Measurements from ENCODE around the gene METTL17. TPM values are rescaled to one million over a fixed set of nuclear protein-coding genes. Genes with fewer than 3 reads are reported as not detected.

METTL17 gene
- total and polyA plus RNA-seq, 12 donors = 66.2 to 231 (median 100) TPM

GRCh38 chr14:21015312-21015711 is 25.5 kb downstream of the METTL17 start:
- peak overlapping the region in 3 of 5 donors; percentile 3 to 51 (median 32) for H3K27ac ChIP-seq
- no peaks in the 10 kb centered on the region for H3K9me3 ChIP-seq (replicated peaks in 1 of 3)
- DNase-seq = peak in 1 of 7 donors; percentile 37
- intact Hi-C loops (cut with DNase I) = loop anchor here in 1 of 2 donors (5.0 kb wide), 1 partner anchor 77 kb away; no protein-coding TSS in a partner anchor
- TF ChIP-seq POLR2A (IDR thresholded peaks at IDR 0.05) (peak in 1 of 2 donors; percentile 22), CTCF (IDR thresholded peaks at IDR 0.05) (no peak)
- H3K4me1 ChIP-seq (replicated peaks in 1 of 2) = peaks cover 9 to 15% of the 10 kb centered on the region in 2 donors
- H3K4me3 ChIP-seq = no peak overlapping the region
- 16 to 47% (median 23%) methylated on average over 6 of the region's 6 CpGs for WGBS, 4 donors
- peaks cover 0 to 37% of the 10 kb centered on the region in 2 donors for H3K36me3 ChIP-seq (replicated peaks in 1 of 2)
- H3K27me3 ChIP-seq = no peaks in the 10 kb centered on the region

- 63 to 69% (median 68%) methylated on average over 9 of the region's 9 CpGs for WGBS, 4 donors
- Histone ChIP-seq H3K27ac (no peak overlapping the region), H3K4me1 (replicated peaks in 1 of 2) (peaks cover 9 to 23% of the 10 kb centered on the region in 2 donors), H3K27me3 (no peaks in the 10 kb centered on the region), H3K9me3 (replicated peaks in 1 of 3) (no peaks in the 10 kb centered on the region), H3K4me3 (no peak overlapping the region), H3K36me3 (replicated peaks in 1 of 2) (peaks cover 0 to 50% of the 10 kb centered on the region in 2 donors)
- no peak for DNase-seq
- intact Hi-C loops (cut with DNase I) = loop anchor here in 1 of 2 donors (5.0 kb wide), 1 partner anchor 76 kb away; no protein-coding TSS in a partner anchor
- TF ChIP-seq POLR2A (IDR thresholded peaks at IDR 0.05) (no peak), CTCF (IDR thresholded peaks at IDR 0.05) (no peak)
Measured at GRCh38 chr14:21016413-21017190, 26.8 kb downstream of the METTL17 start.

GRCh38 chr14:21017528-21018245 is 27.9 kb downstream of the METTL17 start:
- H3K4me1 ChIP-seq (replicated peaks in 1 of 2) = peaks cover 20 to 33% of the 10 kb centered on the region in 2 donors
- no peaks in the 10 kb centered on the region for H3K27me3 ChIP-seq
- intact Hi-C loops (cut with DNase I) = loop anchor here in 1 of 2 donors (5.0 kb wide), 1 partner anchor 75 kb away; no protein-coding TSS in a partner anchor
- no peak overlapping the region for H3K27ac ChIP-seq
- WGBS, 4 donors = 59 to 74% (median 66%) methylated on average over 18 to 28 of the region's 28 CpGs
- no peaks in the 10 kb centered on the region for H3K9me3 ChIP-seq (replicated peaks in 1 of 3)
- TF ChIP-seq CTCF (IDR thresholded peaks at IDR 0.05) = no peak
- no peak for TF ChIP-seq POLR2A (IDR thresholded peaks at IDR 0.05)
- H3K36me3 ChIP-seq (replicated peaks in 1 of 2) = peaks cover 0 to 55% of the 10 kb centered on the region in 2 donors
- no peak for DNase-seq
- H3K4me3 ChIP-seq = no peak overlapping the region

- WGBS, 4 donors = 72 to 85% (median 80%) methylated on average over 7 of the region's 7 CpGs
- H3K4me1 ChIP-seq (replicated peaks in 1 of 2) = peaks cover 26 to 39% of the 10 kb centered on the region in 2 donors
- H3K27me3 ChIP-seq = no peaks in the 10 kb centered on the region
- TF ChIP-seq POLR2A (IDR thresholded peaks at IDR 0.05) (no peak), CTCF (IDR thresholded peaks at IDR 0.05) (no peak)
- no peak for DNase-seq
- no peaks in the 10 kb centered on the region for H3K9me3 ChIP-seq (replicated peaks in 1 of 3)
- H3K36me3 ChIP-seq (replicated peaks in 1 of 2) = peaks cover 0 to 55% of the 10 kb centered on the region in 2 donors
- H3K4me3 ChIP-seq = no peak overlapping the region
- intact Hi-C loops (cut with DNase I) = loop anchor here in 1 of 2 donors (5.0 kb wide), 1 partner anchor 74 kb away; no protein-coding TSS in a partner anchor
- no peak overlapping the region for H3K27ac ChIP-seq
Measured at GRCh38 chr14:21018286-21018685, 28.5 kb downstream of the METTL17 start.
